Measurements from ENCODE around the gene STRN.
"Not testable (repeated sequence)": the region's sequence is repeated elsewhere in the genome, so short reads cannot be mapped to it uniquely, and the experiment has no call there.

Gene STRN

DNA sequence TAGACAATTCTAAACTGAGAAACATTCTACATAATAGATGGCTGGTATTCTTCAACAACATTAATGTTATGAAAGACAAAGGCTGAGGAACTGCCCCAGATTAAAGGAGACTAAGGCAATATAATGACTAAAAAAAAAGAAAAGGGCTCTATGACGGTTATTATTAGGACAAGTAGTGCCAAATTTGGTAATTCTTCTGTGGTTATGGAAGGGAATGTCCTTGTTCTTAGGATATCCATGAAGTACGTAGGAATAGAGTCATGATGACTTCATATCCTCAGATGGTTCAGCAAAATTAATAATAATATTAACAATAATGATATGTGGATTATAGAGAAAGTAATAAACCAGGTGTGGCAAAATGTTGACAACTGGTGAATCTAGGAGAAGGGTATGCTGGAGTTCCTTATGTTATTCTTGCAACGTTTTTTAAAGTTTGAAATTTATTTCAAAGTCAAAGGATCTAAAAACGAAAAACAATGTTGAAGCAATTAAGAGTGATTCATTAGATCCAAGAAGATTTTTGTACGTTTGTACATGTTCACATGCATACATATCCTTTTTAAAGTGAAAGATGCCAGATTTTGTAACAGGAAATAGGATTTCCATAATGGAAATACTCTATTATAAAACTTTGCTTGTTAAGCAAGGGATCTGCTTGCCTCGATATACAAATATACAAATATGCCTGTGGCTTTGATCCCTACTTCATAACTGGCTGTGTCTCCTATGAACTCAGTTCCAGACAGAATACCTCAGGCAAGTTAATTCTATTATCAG lies 27.7 kb upstream of the STRN start:
- DNase-seq (ENCODE audit: insufficient read length, low spot score) (no peak), FAIRE-seq (no peak)
- TF ChIP-seq, protein P1, sequence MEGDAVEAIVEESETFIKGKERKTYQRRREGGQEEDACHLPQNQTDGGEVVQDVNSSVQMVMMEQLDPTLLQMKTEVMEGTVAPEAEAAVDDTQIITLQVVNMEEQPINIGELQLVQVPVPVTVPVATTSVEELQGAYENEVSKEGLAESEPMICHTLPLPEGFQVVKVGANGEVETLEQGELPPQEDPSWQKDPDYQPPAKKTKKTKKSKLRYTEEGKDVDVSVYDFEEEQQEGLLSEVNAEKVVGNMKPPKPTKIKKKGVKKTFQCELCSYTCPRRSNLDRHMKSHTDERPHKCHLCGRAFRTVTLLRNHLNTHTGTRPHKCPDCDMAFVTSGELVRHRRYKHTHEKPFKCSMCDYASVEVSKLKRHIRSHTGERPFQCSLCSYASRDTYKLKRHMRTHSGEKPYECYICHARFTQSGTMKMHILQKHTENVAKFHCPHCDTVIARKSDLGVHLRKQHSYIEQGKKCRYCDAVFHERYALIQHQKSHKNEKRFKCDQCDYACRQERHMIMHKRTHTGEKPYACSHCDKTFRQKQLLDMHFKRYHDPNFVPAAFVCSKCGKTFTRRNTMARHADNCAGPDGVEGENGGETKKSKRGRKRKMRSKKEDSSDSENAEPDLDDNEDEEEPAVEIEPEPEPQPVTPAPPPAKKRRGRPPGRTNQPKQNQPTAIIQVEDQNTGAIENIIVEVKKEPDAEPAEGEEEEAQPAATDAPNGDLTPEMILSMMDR (IDR thresholded peaks at IDR 0.05; ENCODE audit: insufficient read depth, missing control alignments): no peak

DNA sequence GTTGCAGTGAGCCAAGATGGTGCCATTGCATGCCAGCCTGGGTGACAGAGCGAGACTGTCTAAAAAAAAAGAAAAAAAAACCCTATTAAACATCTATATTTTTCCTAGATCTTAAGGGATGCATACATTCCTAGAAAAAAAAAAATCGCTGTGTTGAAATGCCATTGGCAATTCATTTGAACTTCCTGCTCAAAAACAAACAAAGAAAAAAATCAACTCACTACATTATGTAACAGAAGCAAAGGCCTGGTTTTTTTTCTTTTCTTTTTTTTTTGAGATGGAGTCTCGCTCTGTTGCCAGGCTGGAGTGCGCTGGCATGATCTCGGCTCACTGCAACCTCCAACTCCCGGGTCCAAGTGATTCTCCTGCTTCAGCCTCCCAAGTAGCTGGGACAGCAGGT lies 21.7 kb upstream of the STRN start:
- TF ChIP-seq, protein P1 (IDR thresholded peaks at IDR 0.05; ENCODE audit: insufficient read depth, missing control alignments): no peak
- FAIRE-seq: no peak
- DNase-seq (ENCODE audit: insufficient read length, low spot score): no peak

GRCh38 chr2:36982467-36982866 lies 16.1 kb upstream of the STRN start:
- TF ChIP-seq, protein P1 (IDR thresholded peaks at IDR 0.05; ENCODE audit: insufficient read depth, missing control alignments): no peak
- FAIRE-seq (no peak), DNase-seq (ENCODE audit: insufficient read length, low spot score) (no peak)

- TF ChIP-seq, protein P1 (IDR thresholded peaks at IDR 0.05; ENCODE audit: insufficient read depth, missing control alignments): no peak
- DNase-seq (ENCODE audit: insufficient read length, low spot score) (no peak), FAIRE-seq (no peak)
These were observed 15.6 kb upstream of the STRN start for GRCh38 chr2:36981911-36982310.

GRCh38 chr2:36979007-36979406 lies 12.7 kb upstream of the STRN start:
- not testable (repeated sequence) for FAIRE-seq; DNase-seq (ENCODE audit: insufficient read length, low spot score)

DNA sequence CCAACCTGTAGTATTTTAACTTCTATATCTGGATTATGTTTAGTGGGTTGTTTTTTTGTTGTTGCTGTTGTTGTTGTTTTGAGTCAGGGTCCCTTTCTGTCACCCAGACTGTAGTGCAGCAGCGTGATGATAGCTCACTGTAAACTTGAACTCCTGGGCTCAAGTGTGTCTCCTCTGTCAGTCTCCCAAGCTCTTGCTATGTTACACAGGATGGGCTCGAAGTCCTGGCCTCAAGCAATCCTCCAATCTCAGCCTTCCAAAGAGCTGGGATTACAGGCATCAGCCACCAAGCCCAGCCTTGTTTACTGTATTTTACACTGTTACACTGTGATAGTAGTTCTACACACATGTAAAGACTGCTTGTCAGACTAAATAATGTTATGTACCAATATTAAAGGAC lies 9.7 kb upstream of the STRN start:
- FAIRE-seq: no peak

DNA sequence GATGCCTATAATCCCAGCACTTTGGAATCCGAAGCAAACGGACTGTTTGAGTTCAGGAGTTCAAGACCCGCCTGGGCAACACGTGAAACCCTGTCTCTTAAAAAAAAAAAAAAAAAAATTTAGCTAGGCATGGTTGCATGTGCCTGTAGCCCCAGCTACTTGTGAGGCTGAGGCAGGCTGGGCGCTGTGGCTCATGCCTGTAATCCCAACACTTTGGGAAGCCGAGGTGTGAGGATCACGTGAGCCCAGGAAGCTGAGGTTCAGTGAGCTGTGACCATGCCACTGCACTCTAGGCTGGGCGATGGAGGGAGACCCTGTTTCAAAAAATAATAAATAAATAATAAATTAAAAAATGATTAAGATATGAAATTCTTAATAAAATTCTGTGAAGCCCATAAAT lies 9.0 kb upstream of the STRN start:
- FAIRE-seq (no peak), DNase-seq (ENCODE audit: insufficient read length, low spot score) (no peak)
- TF ChIP-seq, protein P1 (IDR thresholded peaks at IDR 0.05; ENCODE audit: insufficient read depth, missing control alignments): no peak

More for the DNA sequence above, 9.7 kb upstream of the STRN start:
- no peak for DNase-seq (ENCODE audit: insufficient read length, low spot score)
- TF ChIP-seq, protein P1 (IDR thresholded peaks at IDR 0.05; ENCODE audit: insufficient read depth, missing control alignments): no peak
